Uterus (tissue), 2 donors: ENCODE data around the gene SAMD1.

Source experiments
- POLR2A ChIP-seq, 2 donors: fragments of 450-650 bp; IDR thresholded peaks; one replicate each; pipeline ENCODE4 v1.6.1; 2016; ENCODE audit warnings: antibody characterized with exemption in 2 of 2, mild to moderate bottlenecking in 1 of 2, moderate library complexity in 1 of 2
- TF ChIP-seq, protein P1 (sequence below), 4 experiments: fragments of 200-600 bp in 2 of 4; fragments of 450-650 bp in 2 of 4; sonication (generic) in 2 of 4; IDR thresholded peaks; one replicate each; pipeline ENCODE4 v1.5.1; 2016 to 2019; ENCODE audit warnings: antibody characterized with exemption in 4 of 4, mild to moderate bottlenecking in 2 of 4, moderate library complexity in 1 of 4

DNA sequence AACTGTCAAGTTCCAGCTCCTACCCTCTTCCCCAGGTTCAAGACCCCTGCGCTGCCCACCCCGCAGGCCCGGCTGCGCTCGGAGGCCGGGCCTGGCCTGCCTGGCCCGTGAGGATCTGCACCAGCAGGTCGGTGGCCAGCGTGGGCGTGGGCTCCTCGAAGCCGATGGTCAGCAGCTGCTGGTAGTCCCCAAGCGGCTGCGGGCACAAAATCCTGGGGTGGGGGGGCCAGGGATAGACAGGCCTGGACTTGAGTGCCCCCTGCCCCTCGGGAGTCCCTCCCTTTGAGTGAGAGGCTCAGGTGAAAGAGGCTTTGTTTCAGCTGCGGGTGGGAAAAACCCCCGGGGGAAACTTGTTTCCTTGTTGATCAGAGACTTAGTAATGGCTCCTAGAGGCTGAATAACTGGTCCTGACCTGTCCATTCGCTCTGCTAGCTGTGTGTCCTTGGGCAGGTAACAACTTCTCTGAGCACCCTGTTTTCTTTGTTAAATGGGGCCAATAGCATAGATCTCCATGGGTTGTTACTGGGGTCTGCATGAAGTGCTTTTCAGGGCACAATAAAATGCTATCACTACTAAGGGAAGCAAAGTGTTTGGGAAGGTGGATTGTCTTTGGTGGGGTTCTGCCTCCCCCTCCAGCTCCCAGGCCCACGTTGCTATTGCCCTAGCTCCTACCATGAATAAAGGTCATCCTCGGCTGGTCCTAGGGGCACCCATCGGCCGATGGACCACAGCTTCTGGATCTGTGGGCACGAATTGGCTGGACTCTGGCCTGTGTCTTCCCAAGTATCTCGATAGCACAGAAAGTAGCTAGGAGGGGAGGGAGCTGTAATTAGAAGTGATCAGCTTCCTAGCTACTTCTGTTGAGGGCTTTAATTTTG is 8.5 kb downstream of the SAMD1 start:
- TF ChIP-seq POLR2A (IDR thresholded peaks at IDR 0.05), result no peak
- TF ChIP-seq, protein P1, sequence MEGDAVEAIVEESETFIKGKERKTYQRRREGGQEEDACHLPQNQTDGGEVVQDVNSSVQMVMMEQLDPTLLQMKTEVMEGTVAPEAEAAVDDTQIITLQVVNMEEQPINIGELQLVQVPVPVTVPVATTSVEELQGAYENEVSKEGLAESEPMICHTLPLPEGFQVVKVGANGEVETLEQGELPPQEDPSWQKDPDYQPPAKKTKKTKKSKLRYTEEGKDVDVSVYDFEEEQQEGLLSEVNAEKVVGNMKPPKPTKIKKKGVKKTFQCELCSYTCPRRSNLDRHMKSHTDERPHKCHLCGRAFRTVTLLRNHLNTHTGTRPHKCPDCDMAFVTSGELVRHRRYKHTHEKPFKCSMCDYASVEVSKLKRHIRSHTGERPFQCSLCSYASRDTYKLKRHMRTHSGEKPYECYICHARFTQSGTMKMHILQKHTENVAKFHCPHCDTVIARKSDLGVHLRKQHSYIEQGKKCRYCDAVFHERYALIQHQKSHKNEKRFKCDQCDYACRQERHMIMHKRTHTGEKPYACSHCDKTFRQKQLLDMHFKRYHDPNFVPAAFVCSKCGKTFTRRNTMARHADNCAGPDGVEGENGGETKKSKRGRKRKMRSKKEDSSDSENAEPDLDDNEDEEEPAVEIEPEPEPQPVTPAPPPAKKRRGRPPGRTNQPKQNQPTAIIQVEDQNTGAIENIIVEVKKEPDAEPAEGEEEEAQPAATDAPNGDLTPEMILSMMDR (IDR thresholded peaks at IDR 0.05), result no peak
